ENCODE data around the gene SOX8. TPM values are rescaled to one million over a fixed set of nuclear protein-coding genes. Genes with fewer than 3 reads are reported as not detected.

The SOX8 gene
- total and polyA plus RNA-seq, 2 donors (not counting 1 experiment from before 2014, with no cell fraction given), result 0.03 TPM; not detected in 1

GRCh38 chr16:1012135-1012534 is 30.6 kb downstream of the SOX8 start:
- Histone ChIP-seq H3K9me3 (ENCODE audit: control insufficient read depth, insufficient read depth, low read depth, low read length) (no peaks in the 10 kb centered on the region), H3K4me3 (replicated peaks in 1 of 4; ENCODE audit: control extremely low read depth in 1 of 4, insufficient read depth in 1 of 4, low read depth in 3 of 4, low read length in 4 of 4) (no peak overlapping the region), H3K4me2 (ENCODE audit: extremely low read depth, insufficient read depth, low read length) (no peak overlapping the region), H3K4me1 (ENCODE audit: control insufficient read depth, extremely low read depth, insufficient read depth, low read length) (no peaks in the 10 kb centered on the region), H3K27me3 (ENCODE audit: control insufficient read depth, insufficient read depth, low read length) (no peaks in the 10 kb centered on the region), H2AFZ (ENCODE audit: low read length) (no peak overlapping the region), H4K20me1 (ENCODE audit: control insufficient read depth, extremely low read depth, insufficient read depth, low read length) (no peaks in the 10 kb centered on the region), H3K79me2 (ENCODE audit: control insufficient read depth, insufficient read depth, low read length) (no peaks in the 10 kb centered on the region), H3K9ac (ENCODE audit: insufficient read depth, low read length) (no peak overlapping the region), H3K27ac (ENCODE audit: insufficient read depth, low read length) (no peak overlapping the region), H3K36me3 (ENCODE audit: control insufficient read depth, insufficient read depth, low read length) (no peaks in the 10 kb centered on the region)
- no peak for DNase-seq (ENCODE audit: low read depth in 2 of 2)
- TF ChIP-seq CTCF (conservative IDR thresholded peaks at IDR 0.05 in 1 of 2, IDR thresholded peaks at IDR 0.05 in 1 of 2; ENCODE audit: low read depth in 1 of 2, low read length in 2 of 2), result no peak
- TF ChIP-seq EZH2 (IDR thresholded peaks at IDR 0.05; ENCODE audit: low read length, missing control alignments), result no peak

DNA sequence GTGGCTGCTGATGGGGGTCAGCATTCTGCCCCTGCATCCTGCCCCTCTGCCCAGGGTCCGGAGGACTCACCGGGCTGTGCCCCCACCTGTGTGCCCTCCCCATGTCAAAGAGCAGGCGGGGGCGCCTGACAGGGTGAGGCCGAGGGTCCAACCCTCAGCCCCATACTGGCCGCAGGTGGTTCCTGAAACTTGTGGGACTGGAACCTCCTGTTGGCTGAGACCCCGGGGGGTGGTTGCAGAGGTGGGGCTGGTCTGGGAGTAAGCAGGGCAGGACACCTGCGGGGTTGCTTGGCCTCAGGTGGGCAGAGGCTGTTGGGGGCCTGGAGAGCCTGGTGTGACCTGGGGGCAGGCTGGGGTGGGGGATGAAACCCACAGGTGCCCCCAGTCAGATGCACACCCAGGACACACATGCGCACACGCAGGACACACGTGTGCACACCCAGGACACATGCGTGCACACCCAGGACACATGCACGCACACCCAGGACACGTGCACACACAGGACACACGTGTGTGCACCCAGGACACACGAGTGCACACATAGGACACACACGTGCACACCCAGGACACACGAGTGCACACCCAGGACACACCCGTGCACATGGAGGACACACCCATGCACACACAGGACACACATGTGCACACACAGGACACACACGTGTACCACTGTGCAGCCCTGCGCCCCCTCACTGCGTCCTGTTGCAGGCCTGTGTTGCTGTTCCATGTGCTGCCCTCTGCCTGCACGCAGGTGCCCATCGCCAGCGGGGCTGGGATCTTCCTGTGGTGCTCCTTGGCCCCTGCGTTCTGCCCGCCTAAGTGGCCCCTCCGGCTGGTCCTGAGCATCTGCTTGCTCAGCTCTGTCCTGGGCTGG is 31.4 kb downstream of the SOX8 start:
- H3K27me3 ChIP-seq (ENCODE audit: control insufficient read depth, insufficient read depth, low read length), result no peaks in the 10 kb centered on the region
- H3K4me2 ChIP-seq (ENCODE audit: extremely low read depth, insufficient read depth, low read length), result no peak overlapping the region
- H3K9me3 ChIP-seq (ENCODE audit: control insufficient read depth, insufficient read depth, low read depth, low read length), result no peaks in the 10 kb centered on the region
- TF ChIP-seq EZH2 (IDR thresholded peaks at IDR 0.05; ENCODE audit: low read length, missing control alignments) (no peak), CTCF (conservative IDR thresholded peaks at IDR 0.05 in 1 of 2, IDR thresholded peaks at IDR 0.05 in 1 of 2; ENCODE audit: low read depth in 1 of 2, low read length in 2 of 2) (no peak)
- no peaks in the 10 kb centered on the region for H3K36me3 ChIP-seq (ENCODE audit: control insufficient read depth, insufficient read depth, low read length)
- H4K20me1 ChIP-seq (ENCODE audit: control insufficient read depth, extremely low read depth, insufficient read depth, low read length), result no peaks in the 10 kb centered on the region
- H2AFZ ChIP-seq (ENCODE audit: low read length), result no peak overlapping the region
- no peak for DNase-seq (ENCODE audit: low read depth in 2 of 2)
- no peaks in the 10 kb centered on the region for H3K4me1 ChIP-seq (ENCODE audit: control insufficient read depth, extremely low read depth, insufficient read depth, low read length)
- H3K27ac ChIP-seq (ENCODE audit: insufficient read depth, low read length), result no peak overlapping the region
- no peaks in the 10 kb centered on the region for H3K79me2 ChIP-seq (ENCODE audit: control insufficient read depth, insufficient read depth, low read length)
- no peak overlapping the region for H3K4me3 ChIP-seq (replicated peaks in 1 of 4; ENCODE audit: control extremely low read depth in 1 of 4, insufficient read depth in 1 of 4, low read depth in 3 of 4, low read length in 4 of 4)
- H3K9ac ChIP-seq (ENCODE audit: insufficient read depth, low read length), result no peak overlapping the region

- no peak overlapping the region for H2AFZ ChIP-seq (ENCODE audit: low read length)
- H3K9ac ChIP-seq (ENCODE audit: insufficient read depth, low read length), result no peak overlapping the region
- TF ChIP-seq EZH2 (IDR thresholded peaks at IDR 0.05; ENCODE audit: low read length, missing control alignments), result no peak
- TF ChIP-seq CTCF (conservative IDR thresholded peaks at IDR 0.05 in 1 of 2, IDR thresholded peaks at IDR 0.05 in 1 of 2; ENCODE audit: low read depth in 1 of 2, low read length in 2 of 2), result no peak
- no peak for DNase-seq (ENCODE audit: low read depth in 2 of 2)
- no peaks in the 10 kb centered on the region for H3K79me2 ChIP-seq (ENCODE audit: control insufficient read depth, insufficient read depth, low read length)
- H3K9me3 ChIP-seq (ENCODE audit: control insufficient read depth, insufficient read depth, low read depth, low read length), result no peaks in the 10 kb centered on the region
- H3K27ac ChIP-seq (ENCODE audit: insufficient read depth, low read length), result no peak overlapping the region
- H3K36me3 ChIP-seq (ENCODE audit: control insufficient read depth, insufficient read depth, low read length), result no peaks in the 10 kb centered on the region
- H3K4me3 ChIP-seq (replicated peaks in 1 of 4; ENCODE audit: control extremely low read depth in 1 of 4, insufficient read depth in 1 of 4, low read depth in 3 of 4, low read length in 4 of 4), result no peak overlapping the region
- no peak overlapping the region for H3K4me2 ChIP-seq (ENCODE audit: extremely low read depth, insufficient read depth, low read length)
- no peaks in the 10 kb centered on the region for H4K20me1 ChIP-seq (ENCODE audit: control insufficient read depth, extremely low read depth, insufficient read depth, low read length)
- H3K27me3 ChIP-seq (ENCODE audit: control insufficient read depth, insufficient read depth, low read length), result no peaks in the 10 kb centered on the region
- H3K4me1 ChIP-seq (ENCODE audit: control insufficient read depth, extremely low read depth, insufficient read depth, low read length), result no peaks in the 10 kb centered on the region
Observed at GRCh38 chr16:1013593-1013900, 32.0 kb downstream of the SOX8 start.

All from fibroblast of lung (primary cell).